GM19438 (cell line): ENCODE results near the gene UBAC1.
"Not testable (repeated sequence)": the region's sequence is repeated elsewhere in the genome, so short reads cannot be mapped to it uniquely, and the experiment has no call there.

Experiments used
- ATAC-seq: cut with Tn5 transposase; IDR thresholded peaks from one replicate; pipeline ENCODE4 v1.9.1; 2021; ENCODE audit warnings: low read depth; ENCODE audit not compliant: unreplicated experiment

UBAC1 gene

GRCh38 chr9:135960411-135961276, 529 bp downstream of the UBAC1 start:
- peak; percentile 11 for ATAC-seq

GRCh38 chr9:135959814-135960213, 1.4 kb downstream of the UBAC1 start:
- ATAC-seq, result no peak

DNA sequence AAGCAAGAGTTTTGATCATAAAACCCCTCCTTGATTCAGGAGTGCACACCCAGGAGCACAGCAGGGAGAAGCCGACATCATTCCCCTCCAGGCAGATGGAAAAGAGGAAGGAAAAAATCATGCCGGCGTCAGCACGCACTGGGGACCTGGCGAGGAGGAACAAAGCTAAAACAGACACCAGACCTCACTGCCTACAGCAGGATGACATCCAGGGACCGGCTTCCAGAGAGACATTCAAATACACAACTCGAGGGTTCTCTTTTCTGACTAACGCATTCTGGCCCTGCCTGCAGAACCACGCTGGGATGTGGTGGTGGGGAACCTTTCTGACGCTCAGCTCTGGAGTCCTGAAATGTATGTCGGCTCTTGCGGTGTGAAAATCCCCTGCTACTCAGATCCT, 2.7 kb downstream of the UBAC1 start:
- no peak for ATAC-seq

DNA sequence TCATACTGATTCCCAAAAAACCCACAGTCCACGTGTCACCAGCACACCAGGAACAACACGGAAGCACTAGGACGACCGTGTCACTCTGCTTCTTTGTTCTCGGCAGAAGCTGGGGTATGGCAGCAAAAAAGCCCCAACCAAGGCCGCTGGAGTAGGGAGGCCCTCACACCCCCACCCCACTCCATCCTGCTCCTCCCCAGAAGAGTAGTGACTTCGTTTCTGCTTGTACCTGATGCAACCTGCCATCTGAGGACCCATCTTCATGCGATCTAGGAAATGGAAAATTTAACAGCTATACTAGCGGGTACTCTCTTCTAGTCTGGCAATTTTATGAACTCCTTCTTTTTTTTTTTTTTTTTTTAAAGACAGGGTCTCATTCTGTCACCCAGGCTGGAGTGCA, 3.7 kb downstream of the UBAC1 start:
- no peak for ATAC-seq

DNA sequence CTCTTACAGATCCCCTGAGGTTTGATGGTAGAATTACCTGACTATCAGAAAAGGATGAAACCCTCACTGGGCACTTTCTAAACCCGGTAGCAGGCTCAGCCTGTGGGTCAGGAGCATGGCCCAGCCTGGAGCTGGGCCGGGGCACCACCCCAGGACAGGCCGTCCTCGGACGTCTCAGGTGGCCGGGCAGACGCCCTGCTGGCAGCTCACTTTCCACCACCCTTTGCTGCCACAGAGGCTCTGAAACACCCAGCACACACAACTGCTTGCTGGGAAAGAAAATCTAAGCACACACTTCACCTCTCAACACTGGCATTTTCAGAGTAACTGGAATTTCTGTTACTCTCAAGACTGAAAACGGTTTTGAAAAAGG, 4.4 kb downstream of the UBAC1 start:
- no peak for ATAC-seq

DNA sequence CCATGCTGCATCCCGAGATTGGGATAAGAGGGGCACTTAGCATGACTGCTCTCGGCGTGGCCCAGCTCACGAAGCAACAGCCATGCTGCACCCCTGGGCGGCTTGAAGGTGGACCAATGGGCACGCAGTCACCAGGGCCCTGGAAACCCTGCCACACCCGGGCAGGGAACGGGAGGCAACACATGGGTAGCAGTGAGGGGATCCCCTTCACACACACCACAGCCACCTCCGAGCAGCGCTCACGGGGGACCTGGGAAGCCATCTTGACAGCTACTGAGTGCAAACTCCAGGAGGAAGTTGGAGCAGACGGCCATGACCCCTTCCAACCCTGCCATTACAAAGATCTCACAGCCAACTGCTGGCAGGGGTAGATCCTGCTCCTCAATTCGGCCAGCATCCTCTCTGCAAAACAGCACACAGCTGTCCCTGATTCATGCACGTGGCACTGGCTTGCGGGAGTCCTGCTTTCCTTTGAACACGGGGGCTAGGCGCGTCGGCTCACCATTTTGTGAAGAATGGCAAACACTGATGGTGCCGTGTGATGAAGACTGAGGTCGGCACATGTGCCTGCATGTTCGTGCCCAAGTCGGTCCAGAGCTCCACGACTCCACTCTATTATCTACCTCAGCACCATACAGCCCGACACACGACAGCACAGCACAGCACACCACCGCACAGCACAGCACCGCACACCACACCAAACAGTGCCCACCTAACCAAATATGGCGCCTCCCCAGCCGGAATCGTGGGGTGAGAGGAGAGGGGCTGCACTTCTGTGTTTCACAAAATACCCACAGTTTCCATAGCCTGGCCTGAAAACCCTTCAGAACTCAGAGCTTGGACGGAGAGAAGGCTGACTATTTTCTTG, 5.0 kb downstream of the UBAC1 start:
- ATAC-seq, result no peak

DNA sequence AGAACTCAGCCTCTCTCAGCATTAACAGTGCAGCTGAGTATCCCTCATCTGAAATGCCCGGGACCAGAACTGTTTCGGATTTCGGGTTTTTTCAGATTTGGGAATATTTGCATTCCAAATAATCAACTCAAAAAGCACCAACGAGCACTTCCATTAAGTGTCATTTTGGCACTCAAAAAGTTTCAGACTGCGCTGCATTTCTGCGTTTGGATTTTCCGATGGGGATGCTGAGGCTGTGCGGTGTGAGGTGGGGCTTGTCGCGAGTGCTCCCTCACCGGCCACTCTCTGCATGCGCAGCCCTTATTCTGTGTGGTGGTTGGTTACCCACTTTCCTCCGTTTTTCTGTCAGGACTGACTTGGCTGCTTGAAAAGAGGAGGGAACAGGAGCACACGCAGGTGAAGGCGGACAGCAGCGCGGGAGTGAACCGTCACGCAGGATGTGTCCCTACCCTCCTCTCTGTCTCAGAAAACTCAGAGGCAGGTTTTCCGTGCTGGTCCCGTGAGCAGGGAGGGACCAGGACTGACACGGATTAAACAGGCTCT, 8.4 kb downstream of the UBAC1 start:
- no peak for ATAC-seq

DNA sequence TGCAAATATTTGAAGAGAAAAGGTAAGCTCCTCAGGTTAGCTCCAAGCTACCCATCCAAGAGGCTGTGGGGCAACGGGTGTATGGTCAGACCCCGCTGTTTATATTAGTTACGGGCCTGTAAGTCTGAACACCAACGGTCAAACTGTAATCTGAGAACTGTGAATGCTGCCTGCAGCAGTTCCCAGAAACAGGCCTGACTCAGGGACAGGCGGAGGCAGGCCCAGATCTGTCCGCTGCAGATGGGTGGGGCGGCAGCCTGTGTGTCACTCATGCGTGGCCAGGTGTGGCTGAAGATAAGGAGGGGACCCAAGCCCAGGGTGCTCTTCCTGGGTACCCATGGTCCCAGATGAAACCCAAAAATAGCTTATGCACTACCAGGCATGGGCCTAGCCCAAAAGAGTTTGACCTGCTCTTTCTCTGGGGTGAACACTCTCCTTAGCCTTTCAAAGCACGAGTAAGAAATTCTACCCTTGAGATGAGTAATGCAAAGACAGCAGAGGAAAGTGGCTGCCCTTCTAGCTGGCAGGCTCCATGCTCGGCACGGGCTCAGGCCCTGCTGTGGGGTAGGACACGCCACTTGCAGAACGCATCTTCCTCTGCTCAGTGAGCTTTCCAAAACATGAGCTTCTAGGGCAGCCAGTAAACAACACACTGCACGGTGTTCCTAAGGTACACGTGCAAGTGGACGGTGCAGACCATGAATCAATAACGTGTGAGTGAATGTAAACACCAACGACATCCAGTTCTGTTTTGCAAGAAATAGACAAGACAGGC, 9.1 kb downstream of the UBAC1 start:
- no peak for ATAC-seq

GRCh38 chr9:135951310-135951709, 9.9 kb downstream of the UBAC1 start:
- not testable (repeated sequence) for ATAC-seq

- ATAC-seq, result not testable (repeated sequence)
These were observed 10.3 kb downstream of the UBAC1 start for GRCh38 chr9:135950841-135951240.

GRCh38 chr9:135950135-135950682, 11.0 kb downstream of the UBAC1 start:
- ATAC-seq, result no peak

DNA sequence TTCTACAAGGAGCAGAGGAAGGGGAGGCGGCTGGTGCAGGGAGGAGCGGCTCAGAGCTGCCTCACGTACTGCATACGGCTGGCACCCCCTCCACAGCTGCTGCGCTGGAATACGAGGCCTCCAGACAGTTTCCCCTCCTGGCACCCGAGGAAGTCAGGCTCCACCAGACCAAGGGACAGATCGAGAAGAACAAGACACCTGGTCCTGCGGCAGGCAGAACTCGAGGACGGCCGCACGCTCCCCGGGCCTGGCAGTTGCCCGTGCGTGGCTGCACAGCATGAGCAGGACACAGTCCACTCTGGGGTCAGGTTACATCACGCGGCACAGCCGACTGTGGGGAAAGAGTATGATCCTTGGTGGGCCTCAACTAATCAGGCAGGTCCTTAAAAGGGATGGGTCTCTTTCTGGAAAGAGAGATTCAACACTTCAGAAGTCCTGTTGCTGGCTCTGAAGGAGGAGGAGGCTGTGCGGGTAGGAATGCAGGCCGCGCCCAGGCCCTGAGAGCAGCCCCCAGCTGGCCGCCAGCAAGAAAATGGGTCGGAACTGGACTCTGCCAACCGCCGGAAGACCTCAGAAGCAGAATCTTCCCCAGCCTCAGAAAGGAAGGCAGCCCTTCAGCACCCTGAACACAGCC, 11.6 kb downstream of the UBAC1 start:
- ATAC-seq, result no peak

GRCh38 chr9:135948968-135949367, 12.2 kb downstream of the UBAC1 start:
- no peak for ATAC-seq

DNA sequence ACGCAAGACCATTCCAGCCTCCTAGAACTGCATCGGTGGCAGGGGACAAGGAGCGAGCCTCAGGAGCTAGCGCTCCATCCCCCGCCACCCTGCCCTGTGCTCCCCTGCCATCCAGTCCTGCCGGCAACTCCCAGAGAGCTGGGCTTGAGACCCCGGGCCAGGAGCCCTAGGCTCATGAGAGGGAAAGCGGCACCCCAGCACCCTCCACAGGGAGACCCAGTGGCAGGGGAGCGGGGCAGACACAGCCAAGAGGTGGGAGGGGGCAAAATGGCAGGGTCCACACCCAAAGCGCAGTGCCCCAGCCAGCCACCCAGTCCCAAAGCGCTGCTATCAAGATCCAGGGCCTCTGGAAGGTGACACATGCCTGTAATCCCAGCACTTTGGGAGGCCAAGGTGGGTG, 12.7 kb downstream of the UBAC1 start:
- ATAC-seq, result no peak

- ATAC-seq, result no peak
These were observed 13.6 kb downstream of the UBAC1 start for GRCh38 chr9:135947582-135947981.

DNA sequence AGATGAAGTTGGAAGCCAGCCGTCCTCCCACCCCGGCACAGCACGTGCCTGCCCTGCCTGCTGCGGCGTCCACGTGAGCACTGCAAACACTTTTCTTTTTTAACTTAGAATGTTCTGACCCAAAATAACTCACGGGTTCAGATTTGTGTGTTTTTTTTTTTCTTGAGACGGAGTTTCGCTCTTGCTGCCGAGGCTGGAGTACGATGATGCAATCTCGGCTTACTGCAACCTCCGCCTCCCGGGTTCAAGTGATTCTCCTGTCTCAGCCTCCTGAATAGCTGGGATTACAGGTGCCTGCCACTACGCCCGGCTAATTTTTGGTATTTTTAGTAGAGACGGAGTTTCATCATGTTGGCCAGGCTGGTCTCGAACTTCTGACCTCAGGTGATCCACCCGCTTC, 14.1 kb downstream of the UBAC1 start:
- not testable (repeated sequence) for ATAC-seq

- ATAC-seq, result no peak
These were observed 14.7 kb downstream of the UBAC1 start for GRCh38 chr9:135946392-135946994.

DNA sequence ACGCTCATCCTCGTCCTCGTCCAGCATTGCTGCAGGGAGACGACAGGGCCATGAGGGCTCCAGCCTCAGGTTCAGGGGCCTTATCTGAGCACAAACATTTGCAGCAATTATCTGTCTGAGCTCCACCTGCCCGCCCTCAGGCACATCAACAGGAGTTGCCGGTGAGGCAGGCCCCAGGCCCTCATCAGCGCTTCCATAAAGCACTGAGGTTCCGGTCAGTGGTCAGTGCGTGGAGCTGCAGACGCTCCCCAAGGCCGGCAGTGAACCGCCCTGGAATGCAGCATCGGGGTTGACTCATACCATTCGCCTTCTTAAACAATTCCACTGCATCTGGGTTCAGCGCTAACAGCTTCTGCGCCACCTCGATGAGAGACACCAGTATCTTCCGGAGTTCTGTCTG, 15.2 kb downstream of the UBAC1 start:
- ATAC-seq, result no peak

- no peak for ATAC-seq
These were observed 16.5 kb downstream of the UBAC1 start for GRCh38 chr9:135944444-135945252.
